Activated CD4-positive, alpha-beta T cell treated with anti-CD3 and anti-CD28 coated beads, Interleukin-2, Interleukin-6, amounts not matched to agents 100 ng/mL and 50 ng/mL, durations not matched to agents 16 hours and 8 hours (primary cell): ENCODE measurements around the gene KCNJ5.

Experiments
- DNase-seq: peaks from one replicate; pipeline ENCODE4 v3.0.0-alpha.2; 2020

Gene KCNJ5

GRCh38 chr11:128934351-128934750, 43.2 kb downstream of the KCNJ5 start:
- no peak for DNase-seq

- DNase-seq = no peak
Observed at GRCh38 chr11:128934926-128935325, 43.8 kb downstream of the KCNJ5 start.

GRCh38 chr11:128936606-128937251, 45.6 kb downstream of the KCNJ5 start:
- no peak for DNase-seq

- DNase-seq = no peak
Observed at GRCh38 chr11:128937480-128937879, 46.3 kb downstream of the KCNJ5 start.

DNA sequence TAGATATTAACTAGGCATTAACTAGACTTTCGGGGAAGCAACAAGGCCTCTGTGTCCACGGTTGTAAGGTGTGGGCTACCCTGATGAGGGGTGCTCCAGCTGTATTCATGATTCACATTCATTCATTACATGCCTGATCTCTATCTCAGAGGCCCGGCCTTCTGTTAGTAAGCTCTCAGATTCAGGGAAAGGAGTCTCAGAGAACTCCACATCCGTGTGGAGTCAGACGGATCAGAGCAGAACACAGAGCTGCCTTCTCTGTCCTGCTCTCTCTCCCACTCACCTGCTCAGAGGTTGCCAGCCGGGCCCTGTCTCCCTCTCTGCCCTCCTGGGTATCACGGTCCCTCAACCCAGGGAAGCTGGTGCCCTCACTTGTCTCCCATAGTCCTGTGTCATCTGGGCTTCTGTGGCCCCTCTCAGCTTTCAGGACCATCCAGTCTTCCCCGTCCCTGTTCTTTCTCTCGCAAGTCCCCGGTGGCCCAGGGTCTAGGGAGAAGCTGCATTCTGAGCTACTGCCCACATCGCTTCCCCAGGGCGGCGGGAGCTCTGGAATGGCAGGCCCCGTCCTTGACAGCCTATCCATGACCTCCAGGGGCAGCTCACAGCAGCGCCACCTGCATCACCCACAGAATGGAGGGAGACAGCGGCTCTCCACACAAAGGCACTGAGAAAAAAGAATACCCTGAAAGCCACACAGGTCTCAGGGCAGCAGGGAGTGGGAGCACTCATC, 47.2 kb downstream of the KCNJ5 start:
- DNase-seq = no peak

DNA sequence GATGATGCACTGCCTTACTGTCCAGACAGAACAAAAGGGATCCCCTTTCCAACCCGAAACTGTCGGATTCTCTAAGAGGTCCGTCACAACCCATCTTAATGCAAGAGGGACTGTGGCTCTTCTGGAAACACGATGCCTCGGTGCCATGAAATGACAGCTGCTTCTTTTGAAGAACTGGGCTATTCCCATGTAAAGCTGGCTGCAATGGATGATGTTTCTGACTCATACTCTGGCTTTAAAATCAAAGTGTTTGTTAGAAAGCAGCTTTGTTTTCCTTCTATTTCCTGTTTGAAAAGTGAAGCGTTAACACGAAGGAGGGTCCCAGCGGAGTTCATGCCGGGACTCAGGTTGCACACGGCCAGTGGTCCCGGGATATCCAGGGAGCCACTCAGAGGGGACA, 48.4 kb downstream of the KCNJ5 start:
- no peak for DNase-seq

GRCh38 chr11:128940156-128940555, 49.0 kb downstream of the KCNJ5 start:
- DNase-seq = no peak

DNA sequence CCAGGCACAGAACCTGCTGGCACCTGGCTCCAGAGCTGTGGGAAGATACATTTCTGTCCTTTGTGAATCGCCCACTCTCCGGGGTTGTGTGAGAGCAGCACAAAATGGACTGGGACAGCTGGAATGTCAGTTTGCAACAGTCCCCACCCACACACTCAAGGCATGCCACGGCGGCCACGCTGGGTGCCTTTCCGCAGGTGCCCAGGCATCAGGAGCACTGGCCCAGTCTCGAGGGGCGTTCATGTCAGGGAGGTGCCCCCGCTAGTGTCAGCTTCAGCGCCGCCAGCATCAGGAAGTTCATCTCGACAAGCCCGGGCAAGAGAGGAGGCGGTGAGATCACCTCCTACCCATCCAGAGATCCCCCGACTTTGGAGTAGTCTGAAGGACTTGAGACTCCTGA, 49.4 kb downstream of the KCNJ5 start:
- no peak for DNase-seq

- DNase-seq = no peak
Observed at GRCh38 chr11:128941110-128941509, 50.0 kb downstream of the KCNJ5 start.

DNA sequence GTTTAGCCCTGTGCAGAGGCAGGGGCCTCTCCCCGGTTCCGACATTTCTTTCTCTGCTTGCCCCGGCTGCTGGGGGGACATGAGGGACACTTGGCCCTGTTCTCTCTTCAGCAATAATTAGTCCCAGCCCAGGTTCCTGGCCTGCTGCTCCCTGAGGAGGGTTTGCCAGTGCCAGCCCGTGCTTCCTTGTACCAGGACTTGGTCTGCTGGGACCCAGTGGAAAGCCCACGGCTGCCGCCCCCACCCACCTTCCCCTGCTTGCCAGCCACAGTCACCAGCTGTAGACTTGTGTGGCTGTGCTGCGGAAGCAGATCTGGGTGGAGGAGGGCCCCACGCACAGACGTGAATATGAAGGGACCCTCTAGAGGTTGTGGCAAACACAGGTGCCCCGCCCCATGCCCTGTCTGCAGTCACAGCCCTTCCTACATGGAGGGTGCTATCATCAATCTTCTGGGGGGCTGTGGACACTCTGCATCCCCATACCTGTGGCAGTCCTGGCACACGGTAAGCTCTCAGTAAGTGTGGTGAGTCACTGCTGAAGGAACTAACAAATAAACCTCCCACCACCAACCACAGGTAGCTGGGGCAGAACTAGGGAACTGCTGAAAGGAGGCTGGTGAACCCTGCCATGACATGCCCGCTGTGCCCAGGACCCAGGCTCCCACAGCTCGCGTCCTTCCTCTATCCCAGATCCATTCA, 50.6 kb downstream of the KCNJ5 start:
- DNase-seq = no peak

GRCh38 chr11:128942272-128942612, 51.1 kb downstream of the KCNJ5 start:
- no peak for DNase-seq

- no peak for DNase-seq
Observed at GRCh38 chr11:128942817-128943427, 51.8 kb downstream of the KCNJ5 start, which contains the start of gene TP53AIP1. Gene TP53AIP1 (minus strand): TSS chr11:128942871. CDS start chr11:128937818, 5,053 bp downstream.

DNA sequence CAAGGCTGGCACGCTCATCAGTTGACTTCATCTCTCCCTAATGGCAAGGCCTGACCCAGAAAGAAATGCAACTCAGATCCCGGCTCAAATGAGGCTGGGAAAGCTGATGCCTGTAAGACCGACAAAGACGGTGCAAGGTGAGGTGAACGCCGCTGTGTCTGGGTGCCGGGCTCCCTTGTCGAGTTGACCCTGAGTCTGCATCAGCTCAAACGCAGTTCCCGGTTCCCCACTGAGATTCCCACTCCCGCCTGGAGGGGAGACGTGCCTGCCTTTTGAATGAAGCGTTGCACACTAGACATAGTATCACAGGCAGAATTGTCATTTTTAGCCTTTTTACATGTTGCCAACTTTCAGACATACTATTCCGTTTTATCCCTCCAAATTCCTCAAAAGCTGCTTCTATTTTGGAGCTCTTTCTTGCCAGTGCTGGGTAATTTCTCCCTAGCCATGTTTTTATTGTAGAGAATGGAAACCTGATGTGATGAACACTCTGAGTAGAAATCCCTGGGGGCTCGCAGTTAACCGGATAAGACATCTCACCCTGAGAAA, 52.3 kb downstream of the KCNJ5 start:
- DNase-seq = no peak

DNA sequence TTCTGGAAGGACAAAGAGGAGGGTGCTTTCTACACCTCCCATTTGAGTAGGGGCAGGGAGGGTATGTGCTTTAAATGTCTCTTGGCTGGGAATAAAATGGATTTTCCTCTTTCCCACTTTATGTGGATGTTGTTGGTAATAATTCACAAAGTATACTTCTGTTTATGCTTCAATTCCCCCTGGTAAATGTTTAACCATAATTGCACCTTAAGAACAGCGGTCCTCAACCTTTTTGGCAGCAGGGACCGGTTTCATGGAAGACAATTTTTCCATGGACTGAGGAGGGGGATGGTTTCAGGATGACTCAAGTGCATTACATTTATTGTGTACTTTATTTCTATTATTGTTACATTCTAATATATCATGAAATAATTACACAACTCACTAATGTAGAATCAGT, 55.5 kb downstream of the KCNJ5 start:
- no peak for DNase-seq

GRCh38 chr11:128947773-128948172, 56.6 kb downstream of the KCNJ5 start:
- DNase-seq = no peak

DNA sequence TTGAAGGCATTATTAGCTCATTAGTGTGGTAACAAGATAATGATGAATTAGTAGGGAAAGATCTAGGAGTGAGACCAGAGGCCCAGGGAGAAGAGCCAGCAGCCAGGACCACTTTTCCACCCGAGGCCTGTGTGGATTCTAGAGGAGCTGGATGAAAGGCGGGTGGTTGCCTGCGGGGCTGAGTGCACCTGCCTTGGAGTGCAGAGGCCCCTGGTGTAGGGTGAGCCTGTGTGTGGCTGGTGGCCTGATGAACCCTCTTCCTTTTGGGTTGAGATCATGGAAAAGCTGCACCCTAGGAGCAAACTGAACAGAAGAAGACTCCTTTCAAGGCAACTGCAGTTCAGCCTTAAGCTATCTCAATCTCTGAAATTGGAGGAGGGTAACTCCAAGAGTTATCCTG, 57.4 kb downstream of the KCNJ5 start:
- no peak for DNase-seq

- no peak for DNase-seq
Observed at GRCh38 chr11:128949791-128950454, 58.8 kb downstream of the KCNJ5 start.

DNA sequence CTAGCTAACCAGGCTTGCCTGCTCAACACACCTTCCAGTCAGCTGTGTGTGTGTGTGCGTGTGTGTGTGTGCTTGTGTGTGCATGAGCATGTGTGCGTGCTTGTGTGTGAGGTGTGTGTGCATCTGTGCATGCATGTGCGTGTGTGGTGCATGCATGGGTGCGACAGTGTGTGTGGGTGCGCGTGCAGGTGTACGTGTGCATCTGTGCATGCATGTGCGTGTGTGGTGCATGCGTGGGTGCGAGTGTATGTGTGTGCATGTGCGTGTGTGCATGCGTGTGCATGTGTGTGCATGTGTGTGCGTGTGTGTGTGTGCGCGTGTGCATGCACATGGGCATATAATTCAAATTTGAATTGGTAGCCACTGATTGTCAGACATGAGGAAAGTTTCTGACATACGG, 62.0 kb downstream of the KCNJ5 start:
- no peak for DNase-seq

GRCh38 chr11:128955636-128956035, 64.5 kb downstream of the KCNJ5 start:
- no peak for DNase-seq

- peak; percentile 49 for DNase-seq
Observed at GRCh38 chr11:128956401-128957201, 65.4 kb downstream of the KCNJ5 start.

DNA sequence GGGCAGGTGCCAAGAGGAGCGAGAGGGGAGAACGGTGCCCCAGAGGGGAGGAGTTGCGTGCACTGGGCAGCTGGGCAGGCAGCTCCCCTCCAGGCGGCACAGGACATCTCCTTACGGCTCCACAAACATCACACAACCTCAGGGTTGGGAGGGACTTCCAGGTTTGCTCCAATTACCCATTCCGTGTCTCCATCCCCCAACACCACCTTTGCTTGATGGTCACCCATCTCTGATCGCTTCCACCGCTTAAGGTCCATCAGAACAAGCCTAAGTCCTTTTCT, 66.0 kb downstream of the KCNJ5 start:
- DNase-seq = no peak

GRCh38 chr11:128961645-128962044, 70.5 kb downstream of the KCNJ5 start:
- peak; percentile 55 for DNase-seq
